PFSK-1 (cell line): ENCODE data around the gene MYO1D.

Experiments used
- FOXP2 ChIP-seq: optimal IDR thresholded peaks from 2 replicates; pipeline ENCODE3; 2011; ENCODE audit warnings: borderline replicate concordance, control low read depth, inconsistent platforms; ENCODE audit not compliant: insufficient read depth; ENCODE audit errors: extremely low read length, extremely low read depth
- POLR2AphosphoS5 ChIP-seq: IDR thresholded peaks from 2 replicates; pipeline ENCODE4 v1.6.1; 2012; ENCODE audit warnings: low read depth, mild to moderate bottlenecking, control low read depth, low read length, moderate library complexity
- REST ChIP-seq, 2 experiments: IDR thresholded peaks; 2 replicates each; pipeline versions ENCODE4 v1.6.1 to v1.8.0; 2011 to 2012; ENCODE audit warnings: low read depth in 2 of 2, low read length in 2 of 2, control low read depth in 1 of 2, inconsistent platforms in 1 of 2, mild to moderate bottlenecking in 1 of 2, moderate library complexity in 1 of 2; ENCODE audit not compliant: insufficient read depth in 1 of 2
- TAF1 ChIP-seq: IDR thresholded peaks from 2 replicates; pipeline ENCODE4 v1.6.1; 2012; ENCODE audit warnings: low read length, control low read depth, borderline replicate concordance; ENCODE audit not compliant: insufficient read depth

GRCh38 chr17:32564325-32564724, 312.6 kb downstream of the MYO1D start:
- no peak for TF ChIP-seq FOXP2
- no peak for TF ChIP-seq REST (IDR thresholded peaks at IDR 0.05; ENCODE audit: insufficient read depth in 1 of 2, low read depth in 2 of 2, low read length in 2 of 2)
- no peak for TF ChIP-seq TAF1
- no peak for TF ChIP-seq POLR2AphosphoS5
